DND-41 (cell line): ENCODE measurements around the gene PTPRA.

Source experiments
- EZH2 ChIP-seq: IDR thresholded peaks from 3 replicates; pipeline ENCODE4 v1.6.1; 2012; ENCODE audit warnings: borderline replicate concordance, low read depth, mild to moderate bottlenecking, moderate library complexity, low read length, inconsistent platforms; ENCODE audit not compliant: severe bottlenecking
- TF ChIP-seq, protein P1 (sequence below): IDR thresholded peaks from 2 replicates; pipeline ENCODE4 v1.5.1; 2012; ENCODE audit warnings: borderline replicate concordance, low read length, moderate library complexity, mild to moderate bottlenecking; ENCODE audit not compliant: poor library complexity, severe bottlenecking; ENCODE audit errors: extremely low read depth

DNA sequence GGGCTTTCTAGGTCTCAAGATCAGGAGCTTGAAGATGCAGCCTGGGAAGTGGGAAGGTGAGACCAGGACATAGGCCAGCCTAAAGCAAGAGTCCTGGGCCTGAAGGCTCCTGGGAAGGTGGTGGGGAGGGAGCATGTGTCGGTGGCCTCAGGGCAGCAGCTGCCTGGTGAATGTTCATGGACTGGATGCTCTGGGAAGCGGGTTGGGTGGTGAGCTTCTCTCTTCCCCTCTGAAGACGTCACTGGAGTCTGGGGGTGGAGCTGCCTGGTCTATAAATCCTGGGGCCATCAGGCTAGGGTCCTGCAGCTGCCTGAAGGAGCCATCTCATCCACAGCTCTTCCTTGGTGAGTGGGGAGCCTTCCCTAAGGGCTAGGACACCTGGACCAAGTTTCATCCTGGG lies 170.0 kb downstream of the PTPRA start, which contains the start of gene GNRH2:
- TF ChIP-seq, protein P1, sequence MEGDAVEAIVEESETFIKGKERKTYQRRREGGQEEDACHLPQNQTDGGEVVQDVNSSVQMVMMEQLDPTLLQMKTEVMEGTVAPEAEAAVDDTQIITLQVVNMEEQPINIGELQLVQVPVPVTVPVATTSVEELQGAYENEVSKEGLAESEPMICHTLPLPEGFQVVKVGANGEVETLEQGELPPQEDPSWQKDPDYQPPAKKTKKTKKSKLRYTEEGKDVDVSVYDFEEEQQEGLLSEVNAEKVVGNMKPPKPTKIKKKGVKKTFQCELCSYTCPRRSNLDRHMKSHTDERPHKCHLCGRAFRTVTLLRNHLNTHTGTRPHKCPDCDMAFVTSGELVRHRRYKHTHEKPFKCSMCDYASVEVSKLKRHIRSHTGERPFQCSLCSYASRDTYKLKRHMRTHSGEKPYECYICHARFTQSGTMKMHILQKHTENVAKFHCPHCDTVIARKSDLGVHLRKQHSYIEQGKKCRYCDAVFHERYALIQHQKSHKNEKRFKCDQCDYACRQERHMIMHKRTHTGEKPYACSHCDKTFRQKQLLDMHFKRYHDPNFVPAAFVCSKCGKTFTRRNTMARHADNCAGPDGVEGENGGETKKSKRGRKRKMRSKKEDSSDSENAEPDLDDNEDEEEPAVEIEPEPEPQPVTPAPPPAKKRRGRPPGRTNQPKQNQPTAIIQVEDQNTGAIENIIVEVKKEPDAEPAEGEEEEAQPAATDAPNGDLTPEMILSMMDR: no peak
- no peak for TF ChIP-seq EZH2
